ENCODE results near the gene CCDC117.

DNA sequence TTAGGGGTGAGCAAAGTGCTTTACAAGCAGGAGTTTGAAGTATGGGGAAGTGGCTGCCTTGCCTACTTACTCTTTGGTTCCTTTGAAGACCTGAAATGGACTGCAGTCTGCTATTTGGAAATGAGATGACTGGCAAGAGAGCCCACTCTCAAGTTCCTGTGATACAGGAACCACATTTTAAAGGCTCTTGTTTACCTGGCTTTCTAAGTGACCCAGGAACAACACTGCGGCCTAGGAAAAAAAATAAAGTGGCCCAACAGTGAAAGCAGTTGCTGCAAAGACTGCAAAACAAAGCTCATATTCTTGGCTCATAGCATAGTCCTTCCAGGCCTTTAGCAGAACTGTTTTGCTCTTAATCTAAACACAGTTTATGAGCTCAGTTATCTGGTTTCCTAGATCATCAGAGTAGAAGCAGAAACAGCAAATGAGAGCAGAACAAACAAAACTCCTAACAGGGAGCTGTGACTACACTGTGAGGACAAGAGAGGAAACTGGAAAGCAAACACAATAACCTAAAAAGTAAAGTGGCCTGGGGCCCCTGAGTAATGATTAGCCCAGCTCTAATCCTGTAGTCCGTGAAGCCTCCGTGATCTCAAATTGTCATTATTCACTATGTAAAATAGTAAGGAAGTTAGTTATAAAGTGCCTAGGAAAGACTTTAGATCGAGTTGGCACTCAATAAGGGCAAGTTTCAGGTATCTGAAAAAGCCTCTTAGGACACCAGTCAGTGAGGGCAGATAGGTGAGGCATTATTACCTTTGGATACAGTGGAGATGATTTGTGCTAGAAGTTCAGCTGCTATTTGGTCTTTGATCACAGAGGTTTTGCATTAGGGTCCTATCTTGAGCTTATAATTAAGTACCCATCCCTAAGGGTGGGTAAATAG lies 11.5 kb downstream of the CCDC117 start:
- TF ChIP-seq, protein P1, sequence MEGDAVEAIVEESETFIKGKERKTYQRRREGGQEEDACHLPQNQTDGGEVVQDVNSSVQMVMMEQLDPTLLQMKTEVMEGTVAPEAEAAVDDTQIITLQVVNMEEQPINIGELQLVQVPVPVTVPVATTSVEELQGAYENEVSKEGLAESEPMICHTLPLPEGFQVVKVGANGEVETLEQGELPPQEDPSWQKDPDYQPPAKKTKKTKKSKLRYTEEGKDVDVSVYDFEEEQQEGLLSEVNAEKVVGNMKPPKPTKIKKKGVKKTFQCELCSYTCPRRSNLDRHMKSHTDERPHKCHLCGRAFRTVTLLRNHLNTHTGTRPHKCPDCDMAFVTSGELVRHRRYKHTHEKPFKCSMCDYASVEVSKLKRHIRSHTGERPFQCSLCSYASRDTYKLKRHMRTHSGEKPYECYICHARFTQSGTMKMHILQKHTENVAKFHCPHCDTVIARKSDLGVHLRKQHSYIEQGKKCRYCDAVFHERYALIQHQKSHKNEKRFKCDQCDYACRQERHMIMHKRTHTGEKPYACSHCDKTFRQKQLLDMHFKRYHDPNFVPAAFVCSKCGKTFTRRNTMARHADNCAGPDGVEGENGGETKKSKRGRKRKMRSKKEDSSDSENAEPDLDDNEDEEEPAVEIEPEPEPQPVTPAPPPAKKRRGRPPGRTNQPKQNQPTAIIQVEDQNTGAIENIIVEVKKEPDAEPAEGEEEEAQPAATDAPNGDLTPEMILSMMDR (IDR thresholded peaks at IDR 0.05): no peak
- TF ChIP-seq, protein P2, sequence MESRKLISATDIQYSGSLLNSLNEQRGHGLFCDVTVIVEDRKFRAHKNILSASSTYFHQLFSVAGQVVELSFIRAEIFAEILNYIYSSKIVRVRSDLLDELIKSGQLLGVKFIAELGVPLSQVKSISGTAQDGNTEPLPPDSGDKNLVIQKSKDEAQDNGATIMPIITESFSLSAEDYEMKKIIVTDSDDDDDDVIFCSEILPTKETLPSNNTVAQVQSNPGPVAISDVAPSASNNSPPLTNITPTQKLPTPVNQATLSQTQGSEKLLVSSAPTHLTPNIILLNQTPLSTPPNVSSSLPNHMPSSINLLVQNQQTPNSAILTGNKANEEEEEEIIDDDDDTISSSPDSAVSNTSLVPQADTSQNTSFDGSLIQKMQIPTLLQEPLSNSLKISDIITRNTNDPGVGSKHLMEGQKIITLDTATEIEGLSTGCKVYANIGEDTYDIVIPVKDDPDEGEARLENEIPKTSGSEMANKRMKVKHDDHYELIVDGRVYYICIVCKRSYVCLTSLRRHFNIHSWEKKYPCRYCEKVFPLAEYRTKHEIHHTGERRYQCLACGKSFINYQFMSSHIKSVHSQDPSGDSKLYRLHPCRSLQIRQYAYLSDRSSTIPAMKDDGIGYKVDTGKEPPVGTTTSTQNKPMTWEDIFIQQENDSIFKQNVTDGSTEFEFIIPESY (IDR thresholded peaks at IDR 0.05; ENCODE audit: borderline replicate concordance, low read depth): no peak
- no peak for TF ChIP-seq EP300 (IDR thresholded peaks at IDR 0.05; ENCODE audit: borderline replicate concordance in 1 of 2, low read depth in 1 of 2, low read length in 1 of 2)
- TF ChIP-seq ELF1 (IDR thresholded peaks at IDR 0.05): no peak
- no peak for TF ChIP-seq FOXM1 (IDR thresholded peaks at IDR 0.05; ENCODE audit: low read depth)
- TF ChIP-seq, protein P3, sequence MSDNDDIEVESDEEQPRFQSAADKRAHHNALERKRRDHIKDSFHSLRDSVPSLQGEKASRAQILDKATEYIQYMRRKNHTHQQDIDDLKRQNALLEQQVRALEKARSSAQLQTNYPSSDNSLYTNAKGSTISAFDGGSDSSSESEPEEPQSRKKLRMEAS (IDR thresholded peaks at IDR 0.05; ENCODE audit: low read depth): no peak
- TF ChIP-seq TCF12 (IDR thresholded peaks at IDR 0.05): no peak
- no peak for TF ChIP-seq GATA2 (CRISPR knock-in tag; IDR thresholded peaks at IDR 0.05)
- TF ChIP-seq GABPA (IDR thresholded peaks at IDR 0.05; ENCODE audit: low read depth): no peak
- TF ChIP-seq TAF1 (IDR thresholded peaks at IDR 0.05; ENCODE audit: borderline replicate concordance, low read depth, low read length): no peak
